NCI-H748 (cell line): ENCODE data around the gene ZBTB20.
A peak's percentile ranks its signal among the peaks of the same experiment; 100 is the strongest.

Source experiments
- DNase-seq: peaks from one replicate; lab custom pipeline; 2025; ENCODE audit not compliant: unreplicated experiment; lab: John Stamatoyannopoulos, UW

Gene ZBTB20

GRCh38 chr3:115092220-115092791, 54.8 kb downstream of the ZBTB20 start:
- peak; percentile 72 for DNase-seq

GRCh38 chr3:115090712-115091111, 56.4 kb downstream of the ZBTB20 start:
- no peak for DNase-seq

- no peak for DNase-seq
Observed at GRCh38 chr3:115089481-115089880, 57.6 kb downstream of the ZBTB20 start.

- no peak for DNase-seq
Observed at GRCh38 chr3:115087512-115087911, 59.6 kb downstream of the ZBTB20 start.

GRCh38 chr3:115086344-115086743, 60.7 kb downstream of the ZBTB20 start:
- no peak for DNase-seq

- no peak for DNase-seq
Observed at GRCh38 chr3:115085197-115085865, 61.8 kb downstream of the ZBTB20 start.

- DNase-seq, result no peak
Observed at GRCh38 chr3:115084686-115085085, 62.4 kb downstream of the ZBTB20 start.

GRCh38 chr3:115082260-115082659, 64.8 kb downstream of the ZBTB20 start:
- DNase-seq, result no peak

GRCh38 chr3:115081444-115081843, 65.6 kb downstream of the ZBTB20 start:
- no peak for DNase-seq

GRCh38 chr3:115077501-115078250, 69.4 kb downstream of the ZBTB20 start:
- DNase-seq, result no peak

GRCh38 chr3:115074502-115074901, 72.6 kb downstream of the ZBTB20 start:
- DNase-seq, result no peak

- peak; percentile 58 for DNase-seq
Observed at GRCh38 chr3:115072265-115073021, 74.6 kb downstream of the ZBTB20 start.

GRCh38 chr3:115071601-115072000, 75.5 kb downstream of the ZBTB20 start:
- no peak for DNase-seq

- no peak for DNase-seq
Observed at GRCh38 chr3:115071166-115071565, 75.9 kb downstream of the ZBTB20 start.

- DNase-seq, result no peak
Observed at GRCh38 chr3:115068799-115069198, 78.3 kb downstream of the ZBTB20 start.

- DNase-seq, result no peak
Observed at GRCh38 chr3:115062412-115062956, 84.6 kb downstream of the ZBTB20 start.

- DNase-seq, result no peak
Observed at GRCh38 chr3:115062009-115062408, 85.1 kb downstream of the ZBTB20 start.

- DNase-seq, result no peak
Observed at GRCh38 chr3:115052906-115053305, 94.2 kb downstream of the ZBTB20 start.

- no peak for DNase-seq
Observed at GRCh38 chr3:115042351-115042750, 104.7 kb downstream of the ZBTB20 start.

GRCh38 chr3:115040673-115041286, 106.3 kb downstream of the ZBTB20 start:
- peak; percentile 31 for DNase-seq

- DNase-seq, result no peak
Observed at GRCh38 chr3:115040246-115040645, 106.8 kb downstream of the ZBTB20 start.
